GM19043 (cell line): ENCODE measurements around the gene ANKRD37.
"Not testable (repeated sequence)": the region's sequence is repeated elsewhere in the genome, so short reads cannot be mapped to it uniquely, and the experiment has no call there.

Source experiments
- ATAC-seq: cut with Tn5 transposase; IDR thresholded peaks from one replicate; pipeline ENCODE4 v1.9.1; 2021; ENCODE audit warnings: low read depth; ENCODE audit not compliant: unreplicated experiment

Gene ANKRD37

GRCh38 chr4:185396724-185397385 is at the start of gene ANKRD37:
Gene ANKRD37, plus strand, starts transcription at chr4:185396841. Its CDS starts 83 bp downstream, at chr4:185396924.
- ATAC-seq: no peak

GRCh38 chr4:185346975-185347601 is 49.6 kb upstream of the ANKRD37 start:
- ATAC-seq: no peak

GRCh38 chr4:185351691-185352090 is 45.0 kb upstream of the ANKRD37 start:
- no peak for ATAC-seq

- no peak for ATAC-seq
Measured at GRCh38 chr4:185352202-185352601, 44.4 kb upstream of the ANKRD37 start.

GRCh38 chr4:185352741-185353140 is 43.9 kb upstream of the ANKRD37 start:
- ATAC-seq: no peak

GRCh38 chr4:185357211-185357610 is 39.4 kb upstream of the ANKRD37 start:
- no peak for ATAC-seq

GRCh38 chr4:185357733-185358440 is 38.8 kb upstream of the ANKRD37 start:
- ATAC-seq: no peak

GRCh38 chr4:185358514-185358913 is 38.1 kb upstream of the ANKRD37 start:
- no peak for ATAC-seq

- no peak for ATAC-seq
Measured at GRCh38 chr4:185358959-185359358, 37.7 kb upstream of the ANKRD37 start.

- no peak for ATAC-seq
Measured at GRCh38 chr4:185359767-185360446, 36.7 kb upstream of the ANKRD37 start.

- ATAC-seq: no peak
Measured at GRCh38 chr4:185361872-185362271, 34.8 kb upstream of the ANKRD37 start.

GRCh38 chr4:185362570-185362969 is 34.1 kb upstream of the ANKRD37 start:
- ATAC-seq: not testable (repeated sequence)

- ATAC-seq: no peak
Measured at GRCh38 chr4:185363251-185363650, 33.4 kb upstream of the ANKRD37 start.

GRCh38 chr4:185364886-185365285 is 31.8 kb upstream of the ANKRD37 start:
- ATAC-seq: no peak

GRCh38 chr4:185369731-185370130 is 26.9 kb upstream of the ANKRD37 start:
- no peak for ATAC-seq

GRCh38 chr4:185370268-185370949 is 26.2 kb upstream of the ANKRD37 start:
- ATAC-seq: no peak

GRCh38 chr4:185371702-185372101 is 24.9 kb upstream of the ANKRD37 start:
- no peak for ATAC-seq

- ATAC-seq: no peak
Measured at GRCh38 chr4:185374027-185374426, 22.6 kb upstream of the ANKRD37 start.

GRCh38 chr4:185374573-185374972 is 22.1 kb upstream of the ANKRD37 start:
- no peak for ATAC-seq

- ATAC-seq: no peak
Measured at GRCh38 chr4:185378264-185378663, 18.4 kb upstream of the ANKRD37 start.
